Activated naive CD4-positive, alpha-beta T cell treated with Interleukin-2 at 50 U/mL for 16 hours (primary cell): Measurements from ENCODE around the gene LPP.

Source experiments
- DNase-seq: peaks from one replicate; pipeline ENCODE4 v3.0.0-alpha.2; 2020

LPP gene

GRCh38 chr3:188914552-188914951, 760.6 kb downstream of the LPP start:
- DNase-seq: no peak

GRCh38 chr3:188915127-188915526, 761.2 kb downstream of the LPP start:
- DNase-seq: no peak

GRCh38 chr3:188916934-188917401, 763.0 kb downstream of the LPP start:
- no peak for DNase-seq

- DNase-seq: no peak
Observed at GRCh38 chr3:188918093-188918492, 764.1 kb downstream of the LPP start.

- no peak for DNase-seq
Observed at GRCh38 chr3:188923671-188924070, 769.7 kb downstream of the LPP start.

- no peak for DNase-seq
Observed at GRCh38 chr3:188925376-188925775, 771.4 kb downstream of the LPP start.

GRCh38 chr3:188926111-188926510, 772.2 kb downstream of the LPP start:
- DNase-seq: no peak

- no peak for DNase-seq
Observed at GRCh38 chr3:188926741-188927511, 773.0 kb downstream of the LPP start.

GRCh38 chr3:188927971-188928370, 774.0 kb downstream of the LPP start:
- no peak for DNase-seq

GRCh38 chr3:188929137-188929536, 775.2 kb downstream of the LPP start:
- no peak for DNase-seq

GRCh38 chr3:188931036-188931435, 777.1 kb downstream of the LPP start:
- DNase-seq: no peak

GRCh38 chr3:188931531-188931930, 777.6 kb downstream of the LPP start:
- no peak for DNase-seq

GRCh38 chr3:188934989-188935388, 781.0 kb downstream of the LPP start:
- DNase-seq: no peak

- DNase-seq: no peak
Observed at GRCh38 chr3:188936597-188937107, 782.7 kb downstream of the LPP start.

- DNase-seq: no peak
Observed at GRCh38 chr3:188937389-188937788, 783.4 kb downstream of the LPP start.

GRCh38 chr3:188938999-188939398, 785.0 kb downstream of the LPP start:
- DNase-seq: no peak

GRCh38 chr3:188939814-188940572, 786.0 kb downstream of the LPP start:
- no peak for DNase-seq
